Measurements from ENCODE around the gene DMXL1. TPM values are rescaled to one million over a fixed set of nuclear protein-coding genes. Genes with fewer than 3 reads are reported as not detected.
"Not testable (repeated sequence)": the region's sequence is repeated elsewhere in the genome, so short reads cannot be mapped to it uniquely, and the experiment has no call there.

The DMXL1 gene
- total RNA-seq, 1 donor from 2014 or later: 76.9 TPM

GRCh38 chr5:119112151-119112550 lies 41.3 kb downstream of the DMXL1 start:
- H3K4me3 Mint-ChIP-seq: no peak overlapping the region
- CTCF ChIA-PET: interaction anchor here (0.9 kb wide), 1 partner anchor 41 kb away, joined by 3 read pairs; the partner anchor contains the start of gene DMXL1

DNA sequence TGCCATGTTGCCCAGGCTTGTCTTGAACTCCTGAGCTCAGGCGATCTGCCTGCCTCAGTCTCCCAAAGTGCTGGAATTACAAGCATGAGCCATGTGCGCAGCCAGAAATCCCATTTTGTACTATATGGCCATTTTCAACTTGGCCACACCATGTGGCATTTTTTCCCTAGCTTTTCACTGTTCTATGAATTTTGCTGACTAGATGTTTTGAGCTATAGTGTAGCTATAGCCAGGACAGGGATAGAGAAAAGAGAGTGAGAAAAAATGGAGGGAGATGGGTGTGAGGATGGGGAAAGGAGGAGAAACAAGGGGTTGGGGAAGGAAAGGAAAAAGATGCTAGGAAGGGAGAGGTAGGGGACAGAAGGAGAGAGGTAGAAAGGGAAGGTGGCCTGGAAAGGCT lies 46.4 kb downstream of the DMXL1 start:
- ATAC-seq (ENCODE audit: low read depth): no peak

More at GRCh38 chr5:119112151-119112550, 41.3 kb downstream of the DMXL1 start:
- TF ChIP-seq CTCF (IDR thresholded peaks at IDR 0.05): no peak
- ATAC-seq (ENCODE audit: low read depth) (no peak), DNase-seq (no peak)
- Mint-ChIP-seq H3K4me1 (peaks cover 3% of the 10 kb centered on the region), H3K27ac (no peak overlapping the region), H3K27me3 (no peaks in the 10 kb centered on the region), H3K36me3 (ENCODE audit: low read depth) (peaks cover 72% of the 10 kb centered on the region), H3K9me3 (no peaks in the 10 kb centered on the region)
- POLR2A ChIA-PET: interaction anchor here (0.8 kb wide), 1 partner anchor 41 kb away, joined by 3 read pairs; the partner anchor contains the start of gene DMXL1
- intact Hi-C loops (cut with micrococcal nuclease): no loop called here

GRCh38 chr5:119118000-119118399 lies 47.1 kb downstream of the DMXL1 start:
- no peak overlapping the region for H3K27ac Mint-ChIP-seq
- no peak overlapping the region for H3K4me3 Mint-ChIP-seq
- H3K4me1 Mint-ChIP-seq: peaks cover 3% of the 10 kb centered on the region
- H3K27me3 Mint-ChIP-seq: no peaks in the 10 kb centered on the region
- H3K9me3 Mint-ChIP-seq: no peaks in the 10 kb centered on the region
- peaks cover 75% of the 10 kb centered on the region for H3K36me3 Mint-ChIP-seq (ENCODE audit: low read depth)
- ATAC-seq (ENCODE audit: low read depth) (no peak), DNase-seq (no peak)
- ChIA-PET CTCF (no interaction called here), POLR2A (interaction anchor here (0.6 kb wide), 1 partner anchor 46 kb away, joined by 4 read pairs; no protein-coding TSS in a partner anchor)
- no peak for TF ChIP-seq CTCF (IDR thresholded peaks at IDR 0.05)
- intact Hi-C loops (cut with micrococcal nuclease): loop anchor here (5.0 kb wide), 1 partner anchor 96 kb away; no protein-coding TSS in a partner anchor

More for the DNA sequence above, 46.4 kb downstream of the DMXL1 start:
- intact Hi-C loops (cut with micrococcal nuclease): loop anchor here (5.0 kb wide), 1 partner anchor 95 kb away; no protein-coding TSS in a partner anchor
- H3K4me1 Mint-ChIP-seq: peaks cover 3% of the 10 kb centered on the region
- peak overlapping the region; percentile 16 for H3K27ac Mint-ChIP-seq
- no peak for DNase-seq
- H3K36me3 Mint-ChIP-seq (ENCODE audit: low read depth): peaks cover 74% of the 10 kb centered on the region
- H3K9me3 Mint-ChIP-seq: no peaks in the 10 kb centered on the region
- no peaks in the 10 kb centered on the region for H3K27me3 Mint-ChIP-seq
- ChIA-PET POLR2A (no interaction called here), CTCF (interaction anchor here (1.2 kb wide), 1 partner anchor 95 kb away, joined by 3 read pairs; no protein-coding TSS in a partner anchor)
- TF ChIP-seq CTCF (IDR thresholded peaks at IDR 0.05): no peak
- H3K4me3 Mint-ChIP-seq: no peak overlapping the region

DNA sequence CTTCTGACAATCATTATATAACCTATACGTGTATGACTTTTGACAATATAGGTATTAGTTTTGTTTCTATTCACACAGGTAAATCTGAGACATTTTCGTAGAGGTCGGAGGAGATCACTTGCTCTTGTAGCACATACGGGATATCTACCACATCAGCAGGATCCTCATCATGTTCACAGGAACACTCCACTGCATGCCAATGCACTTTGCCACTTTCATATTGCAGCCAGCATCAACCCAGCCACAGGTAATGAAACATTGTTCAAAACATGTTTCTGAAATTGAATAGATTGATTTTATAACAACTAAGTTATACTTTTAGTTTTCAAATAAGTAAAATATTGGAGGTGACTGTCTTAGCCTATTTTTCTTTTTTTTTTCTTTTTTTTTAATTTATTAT lies 50.0 kb downstream of the DMXL1 start:
- intact Hi-C loops (cut with micrococcal nuclease): no loop called here
- ATAC-seq (ENCODE audit: low read depth) (no peak), DNase-seq (no peak)
- no peak overlapping the region for H3K27ac Mint-ChIP-seq
- H3K27me3 Mint-ChIP-seq: no peaks in the 10 kb centered on the region
- ChIA-PET POLR2A (no interaction called here), CTCF (no interaction called here)
- no peak overlapping the region for H3K4me3 Mint-ChIP-seq
- no peak for TF ChIP-seq CTCF (IDR thresholded peaks at IDR 0.05)
- H3K9me3 Mint-ChIP-seq: no peaks in the 10 kb centered on the region
- no peaks in the 10 kb centered on the region for H3K4me1 Mint-ChIP-seq
- peaks cover 74% of the 10 kb centered on the region for H3K36me3 Mint-ChIP-seq (ENCODE audit: low read depth)

DNA sequence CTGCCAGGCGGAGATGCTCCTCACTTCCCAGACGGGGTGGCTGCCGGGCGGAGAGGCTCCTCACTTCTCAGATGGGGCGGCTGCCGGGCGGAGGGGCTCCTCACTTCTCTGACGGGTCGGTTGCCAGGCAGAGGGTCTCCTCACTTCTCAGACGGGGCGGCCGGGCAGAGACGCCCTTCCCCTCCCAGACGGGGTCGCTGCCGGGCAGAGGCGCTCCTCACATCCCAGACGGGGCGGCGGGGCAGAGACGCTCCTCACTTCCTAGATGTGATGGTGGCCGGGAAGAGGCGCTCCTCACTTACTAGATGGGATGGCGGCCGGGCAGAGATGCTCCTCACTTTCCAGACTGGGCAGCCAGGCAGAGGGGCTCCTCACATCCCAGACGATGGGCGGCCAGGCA lies 51.6 kb downstream of the DMXL1 start:
- H3K36me3 Mint-ChIP-seq (ENCODE audit: low read depth): peaks cover 59% of the 10 kb centered on the region
- POLR2A ChIA-PET; H3K4me3 Mint-ChIP-seq; intact Hi-C loops (cut with micrococcal nuclease); H3K27me3 Mint-ChIP-seq; ATAC-seq (ENCODE audit: low read depth); DNase-seq; CTCF ChIA-PET; H3K27ac Mint-ChIP-seq; H3K9me3 Mint-ChIP-seq; H3K4me1 Mint-ChIP-seq: not testable (repeated sequence)

DNA sequence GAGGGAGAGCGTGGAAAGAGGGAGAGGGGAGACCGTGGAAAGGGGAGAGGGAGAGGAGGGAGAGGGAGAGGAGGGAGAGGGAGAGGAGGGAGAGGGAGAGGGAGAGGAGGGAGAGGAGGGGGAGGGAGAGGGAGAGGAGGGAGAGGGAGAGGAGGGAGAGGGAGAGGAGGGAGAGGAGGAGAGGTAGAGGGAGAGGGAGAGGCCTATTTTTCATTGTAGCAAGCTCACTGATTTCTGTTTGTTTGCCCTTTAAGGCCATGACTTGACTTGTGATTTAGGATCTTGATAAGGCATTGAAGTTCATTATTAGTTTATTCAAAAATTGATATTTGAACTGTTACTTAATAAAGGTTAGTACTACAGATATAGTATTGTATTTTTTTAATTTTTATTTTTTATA lies 52.4 kb downstream of the DMXL1 start:
- H3K36me3 Mint-ChIP-seq (ENCODE audit: low read depth): peaks cover 58% of the 10 kb centered on the region
- no peak for DNase-seq
- no peaks in the 10 kb centered on the region for H3K27me3 Mint-ChIP-seq
- intact Hi-C loops (cut with micrococcal nuclease): no loop called here
- no peak overlapping the region for H3K4me3 Mint-ChIP-seq
- POLR2A ChIA-PET: no interaction called here
- no peak for ATAC-seq (ENCODE audit: low read depth)
- no peaks in the 10 kb centered on the region for H3K9me3 Mint-ChIP-seq
- H3K4me1 Mint-ChIP-seq: no peaks in the 10 kb centered on the region
- CTCF ChIA-PET: no interaction called here
- no peak for TF ChIP-seq CTCF (IDR thresholded peaks at IDR 0.05)
- H3K27ac Mint-ChIP-seq: no peak overlapping the region

Data from activated B cell treated with CpG ODN at 0.5 μM for 24 hours (primary cell).